ENCODE data around the gene C14orf119. TPM values are rescaled to one million over a fixed set of nuclear protein-coding genes. Genes with fewer than 3 reads are reported as not detected.

The C14orf119 gene
- total and polyA plus RNA-seq, 9 of the 15 experiments (the other 6 are each of a cell fraction or from before 2014, with no cell fraction given), result 36.7 to 251 (median 51.8) TPM

DNA sequence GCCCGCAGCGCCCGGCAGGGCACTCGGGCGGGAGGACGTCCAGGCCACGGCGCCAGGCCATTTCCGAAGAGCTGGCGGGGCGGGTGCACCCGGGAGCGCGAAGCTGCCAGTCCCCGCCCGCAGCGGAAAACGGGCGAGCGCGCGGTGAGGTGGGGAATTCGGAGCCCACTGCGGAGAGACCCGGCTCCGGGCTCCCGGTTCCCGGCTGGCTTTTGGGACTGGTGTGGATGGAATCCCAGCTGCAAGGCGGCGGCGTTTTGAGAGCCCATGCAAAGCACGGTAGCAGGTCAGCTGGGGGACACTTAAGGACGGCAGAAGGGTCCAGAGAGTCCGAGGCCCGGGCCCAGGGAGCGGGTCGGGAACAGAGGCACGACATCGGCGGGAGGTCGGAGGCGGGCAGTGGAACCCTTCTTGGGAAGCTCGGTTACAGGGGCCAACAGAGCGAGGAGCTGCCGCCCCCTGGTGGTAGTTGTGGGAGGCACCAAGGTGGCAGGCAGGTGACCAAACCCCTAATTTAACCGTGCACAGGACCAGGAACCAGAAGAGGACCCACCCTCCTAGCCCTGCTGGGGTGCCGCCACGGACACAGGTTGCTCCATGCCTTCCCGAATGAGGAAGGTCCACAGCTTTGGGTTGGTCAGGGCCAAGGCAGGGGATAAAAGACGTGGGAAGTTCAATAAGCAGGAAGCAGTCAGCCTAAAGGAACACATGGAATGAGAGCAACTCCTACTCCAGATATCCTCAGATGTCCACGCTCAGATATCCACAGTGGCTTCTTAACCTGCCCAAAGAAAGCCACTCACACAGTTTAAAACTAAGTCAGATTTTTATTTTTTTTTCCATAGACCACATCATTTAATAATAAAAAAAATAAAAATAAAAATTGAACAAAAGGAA is 37.3 kb upstream of the C14orf119 start (continued):
- TF ChIP-seq, protein P1, sequence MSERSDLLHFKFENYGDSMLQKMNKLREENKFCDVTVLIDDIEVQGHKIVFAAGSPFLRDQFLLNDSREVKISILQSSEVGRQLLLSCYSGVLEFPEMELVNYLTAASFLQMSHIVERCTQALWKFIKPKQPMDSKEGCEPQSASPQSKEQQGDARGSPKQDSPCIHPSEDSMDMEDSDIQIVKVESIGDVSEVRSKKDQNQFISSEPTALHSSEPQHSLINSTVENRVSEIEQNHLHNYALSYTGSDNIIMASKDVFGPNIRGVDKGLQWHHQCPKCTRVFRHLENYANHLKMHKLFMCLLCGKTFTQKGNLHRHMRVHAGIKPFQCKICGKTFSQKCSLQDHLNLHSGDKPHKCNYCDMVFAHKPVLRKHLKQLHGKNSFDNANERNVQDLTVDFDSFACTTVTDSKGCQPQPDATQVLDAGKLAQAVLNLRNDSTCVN (CRISPR knock-in tag; IDR thresholded peaks at IDR 0.05), result 0 out of 2 replicates have a peak, but pooled peaks have one; percentile 10
- TF ChIP-seq MTA1 (IDR thresholded peaks at IDR 0.05; ENCODE audit: borderline replicate concordance) (no peak), NELFE (IDR thresholded peaks at IDR 0.05; ENCODE audit: insufficient read depth, insufficient read length) (no peak), C11orf30 (IDR thresholded peaks at IDR 0.05; ENCODE audit: low read depth) (no peak), RHOXF2B (CRISPR knock-in tag; conservative IDR thresholded peaks at IDR 0.05) (0 out of 2 replicates have a peak, but pooled peaks have one; percentile 63), FOXP1 (CRISPR knock-in tag; IDR thresholded peaks at IDR 0.05) (no peak), ZNF696 (CRISPR knock-in tag; conservative IDR thresholded peaks at IDR 0.05) (no peak), ZNF77 (CRISPR knock-in tag; IDR thresholded peaks at IDR 0.05) (no peak), TBL1XR1 (IDR thresholded peaks at IDR 0.05; ENCODE audit: low read length in 2 of 2) (peak in 1 of 2 experiments; percentile 46; a peak in 1 of 4 replicates), L3MBTL2 (IDR thresholded peaks at IDR 0.05) (peak; percentile 32; the same call in 1 of the 2 replicates), ELF4 (CRISPR knock-in tag; IDR thresholded peaks at IDR 0.05) (peak; percentile 82; the same call in 1 of the 2 replicates), TCF7L2 (IDR thresholded peaks at IDR 0.05; ENCODE audit: low read depth, low read length) (no peak)
- TF ChIP-seq, protein P2, sequence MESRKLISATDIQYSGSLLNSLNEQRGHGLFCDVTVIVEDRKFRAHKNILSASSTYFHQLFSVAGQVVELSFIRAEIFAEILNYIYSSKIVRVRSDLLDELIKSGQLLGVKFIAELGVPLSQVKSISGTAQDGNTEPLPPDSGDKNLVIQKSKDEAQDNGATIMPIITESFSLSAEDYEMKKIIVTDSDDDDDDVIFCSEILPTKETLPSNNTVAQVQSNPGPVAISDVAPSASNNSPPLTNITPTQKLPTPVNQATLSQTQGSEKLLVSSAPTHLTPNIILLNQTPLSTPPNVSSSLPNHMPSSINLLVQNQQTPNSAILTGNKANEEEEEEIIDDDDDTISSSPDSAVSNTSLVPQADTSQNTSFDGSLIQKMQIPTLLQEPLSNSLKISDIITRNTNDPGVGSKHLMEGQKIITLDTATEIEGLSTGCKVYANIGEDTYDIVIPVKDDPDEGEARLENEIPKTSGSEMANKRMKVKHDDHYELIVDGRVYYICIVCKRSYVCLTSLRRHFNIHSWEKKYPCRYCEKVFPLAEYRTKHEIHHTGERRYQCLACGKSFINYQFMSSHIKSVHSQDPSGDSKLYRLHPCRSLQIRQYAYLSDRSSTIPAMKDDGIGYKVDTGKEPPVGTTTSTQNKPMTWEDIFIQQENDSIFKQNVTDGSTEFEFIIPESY (CRISPR knock-in tag; IDR thresholded peaks at IDR 0.05), result peak; percentile 68; the same call in 1 of the 2 replicates
- TF ChIP-seq, protein P3, sequence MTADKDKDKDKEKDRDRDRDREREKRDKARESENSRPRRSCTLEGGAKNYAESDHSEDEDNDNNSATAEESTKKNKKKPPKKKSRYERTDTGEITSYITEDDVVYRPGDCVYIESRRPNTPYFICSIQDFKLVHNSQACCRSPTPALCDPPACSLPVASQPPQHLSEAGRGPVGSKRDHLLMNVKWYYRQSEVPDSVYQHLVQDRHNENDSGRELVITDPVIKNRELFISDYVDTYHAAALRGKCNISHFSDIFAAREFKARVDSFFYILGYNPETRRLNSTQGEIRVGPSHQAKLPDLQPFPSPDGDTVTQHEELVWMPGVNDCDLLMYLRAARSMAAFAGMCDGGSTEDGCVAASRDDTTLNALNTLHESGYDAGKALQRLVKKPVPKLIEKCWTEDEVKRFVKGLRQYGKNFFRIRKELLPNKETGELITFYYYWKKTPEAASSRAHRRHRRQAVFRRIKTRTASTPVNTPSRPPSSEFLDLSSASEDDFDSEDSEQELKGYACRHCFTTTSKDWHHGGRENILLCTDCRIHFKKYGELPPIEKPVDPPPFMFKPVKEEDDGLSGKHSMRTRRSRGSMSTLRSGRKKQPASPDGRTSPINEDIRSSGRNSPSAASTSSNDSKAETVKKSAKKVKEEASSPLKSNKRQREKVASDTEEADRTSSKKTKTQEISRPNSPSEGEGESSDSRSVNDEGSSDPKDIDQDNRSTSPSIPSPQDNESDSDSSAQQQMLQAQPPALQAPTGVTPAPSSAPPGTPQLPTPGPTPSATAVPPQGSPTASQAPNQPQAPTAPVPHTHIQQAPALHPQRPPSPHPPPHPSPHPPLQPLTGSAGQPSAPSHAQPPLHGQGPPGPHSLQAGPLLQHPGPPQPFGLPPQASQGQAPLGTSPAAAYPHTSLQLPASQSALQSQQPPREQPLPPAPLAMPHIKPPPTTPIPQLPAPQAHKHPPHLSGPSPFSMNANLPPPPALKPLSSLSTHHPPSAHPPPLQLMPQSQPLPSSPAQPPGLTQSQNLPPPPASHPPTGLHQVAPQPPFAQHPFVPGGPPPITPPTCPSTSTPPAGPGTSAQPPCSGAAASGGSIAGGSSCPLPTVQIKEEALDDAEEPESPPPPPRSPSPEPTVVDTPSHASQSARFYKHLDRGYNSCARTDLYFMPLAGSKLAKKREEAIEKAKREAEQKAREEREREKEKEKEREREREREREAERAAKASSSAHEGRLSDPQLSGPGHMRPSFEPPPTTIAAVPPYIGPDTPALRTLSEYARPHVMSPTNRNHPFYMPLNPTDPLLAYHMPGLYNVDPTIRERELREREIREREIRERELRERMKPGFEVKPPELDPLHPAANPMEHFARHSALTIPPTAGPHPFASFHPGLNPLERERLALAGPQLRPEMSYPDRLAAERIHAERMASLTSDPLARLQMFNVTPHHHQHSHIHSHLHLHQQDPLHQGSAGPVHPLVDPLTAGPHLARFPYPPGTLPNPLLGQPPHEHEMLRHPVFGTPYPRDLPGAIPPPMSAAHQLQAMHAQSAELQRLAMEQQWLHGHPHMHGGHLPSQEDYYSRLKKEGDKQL (CRISPR knock-in tag; IDR thresholded peaks at IDR 0.05; ENCODE audit: borderline replicate concordance), result 0 out of 2 replicates have a peak, but pooled peaks have one; percentile 61
- TF ChIP-seq, protein P4, sequence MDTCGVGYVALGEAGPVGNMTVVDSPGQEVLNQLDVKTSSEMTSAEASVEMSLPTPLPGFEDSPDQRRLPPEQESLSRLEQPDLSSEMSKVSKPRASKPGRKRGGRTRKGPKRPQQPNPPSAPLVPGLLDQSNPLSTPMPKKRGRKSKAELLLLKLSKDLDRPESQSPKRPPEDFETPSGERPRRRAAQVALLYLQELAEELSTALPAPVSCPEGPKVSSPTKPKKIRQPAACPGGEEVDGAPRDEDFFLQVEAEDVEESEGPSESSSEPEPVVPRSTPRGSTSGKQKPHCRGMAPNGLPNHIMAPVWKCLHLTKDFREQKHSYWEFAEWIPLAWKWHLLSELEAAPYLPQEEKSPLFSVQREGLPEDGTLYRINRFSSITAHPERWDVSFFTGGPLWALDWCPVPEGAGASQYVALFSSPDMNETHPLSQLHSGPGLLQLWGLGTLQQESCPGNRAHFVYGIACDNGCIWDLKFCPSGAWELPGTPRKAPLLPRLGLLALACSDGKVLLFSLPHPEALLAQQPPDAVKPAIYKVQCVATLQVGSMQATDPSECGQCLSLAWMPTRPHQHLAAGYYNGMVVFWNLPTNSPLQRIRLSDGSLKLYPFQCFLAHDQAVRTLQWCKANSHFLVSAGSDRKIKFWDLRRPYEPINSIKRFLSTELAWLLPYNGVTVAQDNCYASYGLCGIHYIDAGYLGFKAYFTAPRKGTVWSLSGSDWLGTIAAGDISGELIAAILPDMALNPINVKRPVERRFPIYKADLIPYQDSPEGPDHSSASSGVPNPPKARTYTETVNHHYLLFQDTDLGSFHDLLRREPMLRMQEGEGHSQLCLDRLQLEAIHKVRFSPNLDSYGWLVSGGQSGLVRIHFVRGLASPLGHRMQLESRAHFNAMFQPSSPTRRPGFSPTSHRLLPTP (IDR thresholded peaks at IDR 0.05; ENCODE audit: borderline replicate concordance, extremely low read depth, insufficient read length), result no peak

Data from K562 (cell line).